HepG2 (cell line): ENCODE results near the gene CNTFR.

Source experiments
- CTCF ChIP-seq: sonication (generic); formaldehyde crosslinking; IDR thresholded peaks from 2 replicates; pipeline ENCODE4 v1.5.0; 2020; ENCODE audit warnings: mild to moderate bottlenecking, missing genetic modification reagents, moderate library complexity
- E2F5 ChIP-seq: sonication (generic); formaldehyde crosslinking; conservative IDR thresholded peaks from 2 replicates; pipeline ENCODE4 v1.4.0; 2020; ENCODE audit warnings: missing genetic modification reagents
- EHMT2 ChIP-seq: fragments of 200-600 bp; sonication (generic); IDR thresholded peaks from 2 replicates; pipeline ENCODE4 v1.7.0; 2017; ENCODE audit warnings: antibody characterized with exemption, low read depth, low read length, borderline replicate concordance
- EZH2 ChIP-seq: conservative IDR thresholded peaks from 2 replicates; pipeline ENCODE4 v1.6.1; 2012; ENCODE audit warnings: mild to moderate bottlenecking, low read depth, low read length, moderate library complexity
- GABPB1 ChIP-seq: IDR thresholded peaks from 2 replicates; pipeline ENCODE4 v1.6.1; 2016; ENCODE audit warnings: mild to moderate bottlenecking, missing genetic modification reagents, moderate library complexity, missing compliant biosample characterization
- MAFK ChIP-seq, 2 experiments: IDR thresholded peaks in 1 of 2; conservative IDR thresholded peaks in 1 of 2; 2 replicates each; pipeline ENCODE4 v1.6.1; 2011; ENCODE audit warnings: improper control_type of control experiment in 2 of 2, low read length in 2 of 2
- POLR2A ChIP-seq, 2 experiments: IDR thresholded peaks; 2 replicates each; pipeline ENCODE4 v1.6.1; 2011; ENCODE audit warnings: low read depth in 2 of 2, low read length in 2 of 2, mild to moderate bottlenecking in 1 of 2, moderate library complexity in 1 of 2; ENCODE audit not compliant: insufficient read depth in 1 of 2
- ZBTB7A ChIP-seq: sonication (generic); formaldehyde crosslinking; IDR thresholded peaks from 2 replicates; pipeline ENCODE4 v1.8.0; 2022; ENCODE audit warnings: mild to moderate bottlenecking, missing genetic modification reagents

- no peak for TF ChIP-seq EHMT2
- no peak for TF ChIP-seq ZBTB7A (CRISPR knock-in tag)
- TF ChIP-seq GABPB1 (CRISPR knock-in tag): no peak
- TF ChIP-seq POLR2A (IDR thresholded peaks at IDR 0.05; ENCODE audit: insufficient read depth in 1 of 2, low read depth in 2 of 2, low read length in 2 of 2): no peak
- no peak for TF ChIP-seq CTCF (CRISPR knock-in tag)
- TF ChIP-seq MAFK (conservative IDR thresholded peaks at IDR 0.05 in 1 of 2, IDR thresholded peaks at IDR 0.05 in 1 of 2; ENCODE audit: low read length in 2 of 2): no peak
- TF ChIP-seq EZH2: no peak
- no peak for TF ChIP-seq E2F5 (CRISPR knock-in tag)
Measured at GRCh38 chr9:34579104-34579807, 10.3 kb downstream of the CNTFR start.
